ENCODE results near the gene NBAS. TPM values are rescaled to one million over a fixed set of nuclear protein-coding genes. Genes with fewer than 3 reads are reported as not detected.

Gene NBAS
- total RNA-seq, 2 experiments from 2014 or later: 24.4 to 28.8 TPM

- CTCF ChIA-PET (ENCODE audit: unreplicated experiment): no interaction called here
- Histone ChIP-seq H3K4me1 (ENCODE audit: insufficient read depth, low read length, poor library complexity, severe bottlenecking) (no peaks in the 10 kb centered on the region), H3K4me2 (ENCODE audit: low read length) (no peak overlapping the region), H2AFZ (ENCODE audit: low read length) (no peak overlapping the region), H3K9me2 (ENCODE audit: insufficient read depth, low read length) (no peaks in the 10 kb centered on the region), H3K27ac (ENCODE audit: low read depth, low read length, poor library complexity, severe bottlenecking) (no peak overlapping the region), H3K36me3 (ENCODE audit: insufficient read depth, low read length) (no peaks in the 10 kb centered on the region), H3K9me3 (ENCODE audit: low read length) (no peaks in the 10 kb centered on the region), H3K79me2 (ENCODE audit: insufficient read depth, low read depth, low read length) (no peaks in the 10 kb centered on the region), H4K20me1 (ENCODE audit: insufficient read depth, low read length) (no peaks in the 10 kb centered on the region), H3K4me3 (ENCODE audit: low read depth, low read length, poor library complexity, severe bottlenecking) (no peak overlapping the region)
- intact Hi-C loops (cut with micrococcal nuclease; ENCODE audit: unreplicated experiment): no loop called here
- no peak for DNase-seq (ENCODE audit: low spot score)
- TF ChIP-seq EZH2phosphoT487 (IDR thresholded peaks at IDR 0.05; ENCODE audit: borderline replicate concordance, low read depth, low read length) (no peak), CTCF (conservative IDR thresholded peaks at IDR 0.05; ENCODE audit: low read length) (no peak)
- no TSS peak for BruUV-seq (replicated peaks)
- POLR2A ChIA-PET: interaction anchor here (2.0 kb wide), 1 partner anchor 10 kb away, joined by 5 read pairs; no protein-coding TSS in a partner anchor
These were observed 298.3 kb downstream of the NBAS start for GRCh38 chr2:15262792-15263191.

- TF ChIP-seq CTCF (conservative IDR thresholded peaks at IDR 0.05; ENCODE audit: low read length) (no peak), EZH2phosphoT487 (IDR thresholded peaks at IDR 0.05; ENCODE audit: borderline replicate concordance, low read depth, low read length) (no peak)
- intact Hi-C loops (cut with micrococcal nuclease; ENCODE audit: unreplicated experiment): no loop called here
- no peaks in the 10 kb centered on the region for H3K9me3 ChIP-seq (ENCODE audit: low read length)
- no peaks in the 10 kb centered on the region for H3K79me2 ChIP-seq (ENCODE audit: insufficient read depth, low read depth, low read length)
- no TSS peak for BruUV-seq (replicated peaks)
- H4K20me1 ChIP-seq (ENCODE audit: insufficient read depth, low read length): no peaks in the 10 kb centered on the region
- H3K4me3 ChIP-seq (ENCODE audit: low read depth, low read length, poor library complexity, severe bottlenecking): no peak overlapping the region
- POLR2A ChIA-PET: no interaction called here
- no peak overlapping the region for H2AFZ ChIP-seq (ENCODE audit: low read length)
- H3K4me1 ChIP-seq (ENCODE audit: insufficient read depth, low read length, poor library complexity, severe bottlenecking): no peaks in the 10 kb centered on the region
- no peak for DNase-seq (ENCODE audit: low spot score)
- no peaks in the 10 kb centered on the region for H3K9me2 ChIP-seq (ENCODE audit: insufficient read depth, low read length)
- CTCF ChIA-PET (ENCODE audit: unreplicated experiment): no interaction called here
- no peak overlapping the region for H3K27ac ChIP-seq (ENCODE audit: low read depth, low read length, poor library complexity, severe bottlenecking)
- H3K36me3 ChIP-seq (ENCODE audit: insufficient read depth, low read length): no peaks in the 10 kb centered on the region
- no peak overlapping the region for H3K4me2 ChIP-seq (ENCODE audit: low read length)
These were observed 300.3 kb downstream of the NBAS start for GRCh38 chr2:15260835-15261234.

GRCh38 chr2:15260196-15260595, 300.9 kb downstream of the NBAS start:
- TF ChIP-seq EZH2phosphoT487 (IDR thresholded peaks at IDR 0.05; ENCODE audit: borderline replicate concordance, low read depth, low read length): no peak
- no peak for TF ChIP-seq CTCF (conservative IDR thresholded peaks at IDR 0.05; ENCODE audit: low read length)
- H3K4me3 ChIP-seq (ENCODE audit: low read depth, low read length, poor library complexity, severe bottlenecking): no peak overlapping the region
- DNase-seq (ENCODE audit: low spot score): no peak
- no peak overlapping the region for H2AFZ ChIP-seq (ENCODE audit: low read length)
- H3K9me3 ChIP-seq (ENCODE audit: low read length): no peaks in the 10 kb centered on the region
- intact Hi-C loops (cut with micrococcal nuclease; ENCODE audit: unreplicated experiment): no loop called here
- POLR2A ChIA-PET: interaction anchor here (0.9 kb wide), 1 partner anchor 54 kb away, joined by 3 read pairs; no protein-coding TSS in a partner anchor
- H3K79me2 ChIP-seq (ENCODE audit: insufficient read depth, low read depth, low read length): no peaks in the 10 kb centered on the region
- no peak overlapping the region for H3K4me2 ChIP-seq (ENCODE audit: low read length)
- no TSS peak for BruUV-seq (replicated peaks)
- H4K20me1 ChIP-seq (ENCODE audit: insufficient read depth, low read length): no peaks in the 10 kb centered on the region
- H3K4me1 ChIP-seq (ENCODE audit: insufficient read depth, low read length, poor library complexity, severe bottlenecking): no peaks in the 10 kb centered on the region
- no peak overlapping the region for H3K27ac ChIP-seq (ENCODE audit: low read depth, low read length, poor library complexity, severe bottlenecking)
- no peaks in the 10 kb centered on the region for H3K36me3 ChIP-seq (ENCODE audit: insufficient read depth, low read length)
- CTCF ChIA-PET (ENCODE audit: unreplicated experiment): no interaction called here
- H3K9me2 ChIP-seq (ENCODE audit: insufficient read depth, low read length): no peaks in the 10 kb centered on the region

Measured in OCI-LY7 (cell line).